GM19025 (cell line): Measurements from ENCODE around the gene SMPD4.
A peak's percentile ranks its signal among the peaks of the same experiment; 100 is the strongest.
"Not testable (repeated sequence)": the region's sequence is repeated elsewhere in the genome, so short reads cannot be mapped to it uniquely, and the experiment has no call there.

Source experiments
- ATAC-seq: cut with Tn5 transposase; IDR thresholded peaks from one replicate; pipeline ENCODE4 v1.9.1; 2021; ENCODE audit warnings: mild to moderate bottlenecking, low read depth, moderate library complexity; ENCODE audit not compliant: unreplicated experiment

The SMPD4 gene

DNA sequence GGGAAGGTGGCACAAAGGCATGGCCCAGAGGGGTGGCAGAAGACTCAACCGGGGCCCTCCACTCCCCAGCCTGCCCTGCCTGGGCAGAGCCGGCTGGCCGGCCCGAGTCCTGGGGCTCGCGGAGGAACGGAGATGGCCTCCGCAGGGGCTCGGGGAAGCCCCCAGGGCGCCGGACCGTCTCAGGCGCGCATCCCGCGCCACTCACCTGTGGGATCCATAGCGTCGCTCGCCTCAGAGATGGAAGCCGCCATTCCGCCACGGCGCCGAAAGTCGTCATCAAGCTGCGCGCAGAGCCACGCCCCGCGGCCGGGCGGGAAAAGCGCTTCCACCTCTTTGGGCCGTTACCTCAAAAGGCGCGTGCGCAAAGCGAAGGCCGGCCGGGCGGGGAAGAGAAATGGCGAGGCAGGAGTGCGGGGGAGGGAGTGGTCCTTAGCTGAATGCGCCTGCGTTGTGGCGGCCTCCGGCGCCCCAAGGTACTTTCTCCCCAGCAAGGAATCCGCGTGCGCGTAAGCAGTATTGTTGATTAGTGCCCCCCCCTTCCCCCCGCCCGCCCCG lies at the start of gene SMPD4:
Gene SMPD4, minus strand, starts transcription at position 278 of the 555 bp plus-strand sequence. CDS start 5,010 bp downstream, outside the sequence.
- peak; percentile 45 for ATAC-seq

- ATAC-seq: not testable (repeated sequence)
Observed at GRCh38 chr2:130230907-130231306, 49.5 kb upstream of the SMPD4 start.

GRCh38 chr2:130230376-130230775 lies 49.0 kb upstream of the SMPD4 start:
- not testable (repeated sequence) for ATAC-seq

DNA sequence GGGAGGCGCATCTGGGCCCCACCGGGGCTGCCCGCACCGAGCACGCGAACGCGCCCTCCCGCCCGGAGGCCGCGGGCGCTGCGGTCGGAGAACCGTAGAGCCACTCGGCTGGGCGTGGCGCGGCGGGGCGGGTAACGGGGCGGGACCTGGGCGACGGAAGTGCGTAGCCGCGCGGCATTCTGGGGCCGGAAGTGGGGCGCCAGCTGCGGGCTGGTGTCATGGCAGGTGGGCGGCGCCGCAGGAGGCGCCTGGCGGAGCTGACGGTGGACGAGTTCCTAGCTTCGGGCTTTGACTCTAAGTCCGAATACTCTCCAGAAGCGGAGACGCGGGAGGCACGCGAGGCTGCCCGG lies 47.7 kb upstream of the SMPD4 start:
- ATAC-seq: not testable (repeated sequence)

- ATAC-seq: not testable (repeated sequence)
Observed at GRCh38 chr2:130228467-130229160, 47.2 kb upstream of the SMPD4 start.

- not testable (repeated sequence) for ATAC-seq
Observed at GRCh38 chr2:130228005-130228404, 46.6 kb upstream of the SMPD4 start.

- peak; percentile 78 for ATAC-seq
Observed at GRCh38 chr2:130222523-130222922, 41.1 kb upstream of the SMPD4 start.

- not testable (repeated sequence) for ATAC-seq
Observed at GRCh38 chr2:130220505-130220904, 39.1 kb upstream of the SMPD4 start.

DNA sequence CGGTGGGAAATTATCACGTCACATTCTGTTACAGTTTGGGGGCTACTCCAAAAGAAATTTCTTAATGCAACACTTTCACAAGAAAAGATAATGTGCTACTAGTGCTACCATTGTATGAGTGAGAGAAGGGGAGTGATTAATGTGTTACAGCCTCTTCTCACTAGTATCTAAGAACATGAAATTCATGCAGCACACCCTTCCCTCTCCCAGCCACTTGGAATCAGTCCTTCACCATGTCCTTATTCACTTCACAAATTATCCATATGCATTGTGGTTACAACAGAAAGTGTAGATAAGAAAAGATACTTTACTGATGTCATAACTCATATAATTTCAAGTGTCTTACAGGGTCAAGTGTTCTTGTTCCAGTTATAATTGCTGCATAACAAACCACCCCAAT lies 37.7 kb upstream of the SMPD4 start:
- not testable (repeated sequence) for ATAC-seq

DNA sequence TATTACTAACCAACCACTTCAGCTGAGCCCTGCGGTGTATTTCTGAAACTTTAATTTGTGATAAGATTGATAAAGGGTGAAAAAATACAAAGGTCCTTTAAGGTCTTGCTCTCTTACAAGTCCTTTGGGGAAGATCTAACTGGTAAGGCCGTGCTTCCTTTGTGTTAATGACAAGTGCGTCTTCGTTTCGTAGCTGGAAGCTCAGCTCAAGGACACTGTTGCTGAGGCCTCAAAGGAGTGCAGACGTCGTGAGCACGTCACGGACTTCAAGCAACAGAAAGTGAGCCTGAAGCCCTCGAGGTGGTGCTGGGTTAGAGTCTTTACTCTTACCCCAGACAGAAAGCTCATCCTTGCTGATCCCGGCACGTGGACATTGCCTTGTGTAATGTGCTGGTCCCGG lies 25.6 kb upstream of the SMPD4 start:
- not testable (repeated sequence) for ATAC-seq

DNA sequence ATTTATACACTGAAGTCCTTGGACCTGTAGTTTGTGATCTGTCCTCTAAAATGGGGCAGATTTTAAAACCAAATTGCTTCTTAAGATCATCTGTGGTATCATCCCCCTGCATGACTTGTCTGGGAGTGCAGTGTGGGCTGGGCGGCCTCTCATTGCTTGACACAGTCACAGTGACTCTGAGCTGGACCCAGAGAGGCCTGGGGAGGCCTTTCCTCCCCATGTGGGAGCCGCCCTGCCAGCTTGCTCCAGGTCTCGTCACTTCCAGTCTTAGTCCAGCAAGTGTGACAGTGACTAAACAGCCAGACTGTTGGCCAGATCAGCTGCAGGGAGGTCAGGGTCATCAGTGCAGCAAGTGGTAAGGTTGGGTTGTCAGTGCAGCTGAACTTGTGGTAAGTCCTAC lies 21.7 kb upstream of the SMPD4 start:
- not testable (repeated sequence) for ATAC-seq

DNA sequence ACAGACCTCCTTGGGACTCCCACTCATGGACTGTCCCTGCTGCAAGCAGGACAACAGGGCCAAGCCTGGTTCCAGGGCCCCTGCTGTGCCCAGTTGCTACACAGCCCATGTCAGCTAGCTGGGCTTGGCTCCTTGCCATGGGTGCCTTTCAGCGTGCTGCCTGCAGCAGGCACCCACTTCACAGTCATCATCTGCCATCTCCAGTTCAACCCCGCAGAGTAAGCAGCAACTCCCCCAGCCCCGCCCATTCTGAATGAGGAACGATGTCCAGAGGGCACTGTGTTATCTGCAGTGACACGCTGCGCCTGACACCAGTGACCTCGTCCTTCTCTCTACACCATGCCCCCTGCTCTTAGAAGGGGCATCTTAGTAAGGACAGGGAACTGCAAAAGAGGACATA lies 21.1 kb upstream of the SMPD4 start:
- ATAC-seq: not testable (repeated sequence)

GRCh38 chr2:130198343-130198742 lies 16.9 kb upstream of the SMPD4 start, which contains the start of gene TUBA3E:
Gene TUBA3E, minus strand, starts transcription at chr2:130198439. Its CDS starts 79 bp downstream, at chr2:130198360.
- ATAC-seq: no peak

DNA sequence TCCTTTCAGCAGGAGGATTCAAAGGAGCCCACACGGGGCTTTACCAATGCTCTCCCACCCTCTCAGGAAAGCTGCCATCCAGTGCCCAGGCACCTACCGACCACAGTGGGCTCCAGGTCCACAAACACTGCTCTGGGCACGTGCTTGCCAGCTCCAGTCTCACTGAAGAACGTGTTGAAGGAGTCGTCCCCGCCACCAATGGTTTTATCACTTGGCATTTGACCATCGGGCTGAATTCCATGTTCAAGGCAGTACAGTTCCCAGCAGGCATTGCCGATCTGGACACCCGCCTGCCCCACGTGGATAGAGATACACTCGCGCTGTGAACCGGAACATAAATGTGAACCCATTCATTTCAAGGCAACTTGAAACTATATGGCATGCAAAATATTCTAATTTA lies 14.7 kb upstream of the SMPD4 start:
- ATAC-seq: not testable (repeated sequence)

- not testable (repeated sequence) for ATAC-seq
Observed at GRCh38 chr2:130195089-130195635, 13.8 kb upstream of the SMPD4 start.

DNA sequence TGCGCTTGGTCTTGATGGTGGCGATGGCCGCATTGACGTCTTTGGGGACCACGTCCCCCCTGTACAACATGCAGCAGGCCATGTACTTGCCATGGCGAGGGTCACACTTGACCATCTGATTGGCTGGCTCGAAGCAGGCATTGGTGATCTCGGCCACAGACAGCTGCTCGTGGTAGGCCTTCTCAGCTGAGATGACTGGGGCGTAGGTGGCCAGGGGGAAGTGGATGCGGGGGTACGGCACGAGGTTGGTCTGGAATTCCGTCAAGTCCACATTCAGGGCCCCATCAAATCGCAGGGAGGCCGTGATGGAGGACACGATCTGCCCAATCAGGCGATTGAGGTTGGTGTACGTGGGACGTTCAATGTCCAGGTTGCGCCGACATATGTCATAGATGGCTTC lies 12.4 kb upstream of the SMPD4 start:
- not testable (repeated sequence) for ATAC-seq

- ATAC-seq: not testable (repeated sequence)
Observed at GRCh38 chr2:130192451-130192850, 11.0 kb upstream of the SMPD4 start.

DNA sequence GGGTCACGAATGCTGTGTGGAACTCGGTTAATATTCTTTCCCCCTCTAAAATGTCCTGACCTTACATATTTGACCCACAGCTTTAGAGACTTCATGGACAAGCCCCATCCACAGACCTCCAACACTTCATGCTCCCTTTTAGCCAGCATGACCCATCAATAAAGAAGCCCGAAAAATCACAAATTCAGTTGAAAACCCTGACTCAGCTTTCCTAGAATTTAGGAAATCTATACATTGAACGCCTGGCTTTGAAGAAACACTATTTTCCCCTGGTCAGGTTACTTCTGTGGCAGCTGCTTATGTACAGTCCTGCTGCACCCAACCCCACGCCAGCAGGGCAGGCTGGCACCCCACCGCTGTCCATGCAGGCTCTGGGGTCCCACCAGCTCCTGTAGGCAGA lies 9.9 kb upstream of the SMPD4 start:
- ATAC-seq: not testable (repeated sequence)

DNA sequence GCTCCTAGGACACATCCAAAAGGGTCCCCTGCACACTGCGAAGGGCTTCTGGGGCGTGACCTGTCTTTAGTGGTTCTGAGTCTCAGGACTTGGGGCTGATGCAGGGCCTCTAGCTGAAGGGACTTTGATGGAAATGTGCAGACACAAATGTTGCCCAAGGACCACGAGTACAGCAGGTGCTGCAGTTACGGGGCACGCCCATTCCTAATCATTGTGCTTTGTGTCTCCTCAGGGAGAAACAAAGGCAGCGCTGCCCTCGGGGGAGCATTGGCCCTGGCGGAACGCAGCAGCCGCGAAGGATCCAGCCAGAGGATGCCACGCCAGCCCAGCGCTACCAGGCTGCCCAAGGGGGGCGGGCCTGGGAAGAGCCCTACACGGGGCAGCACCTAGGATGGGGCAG lies 8.8 kb upstream of the SMPD4 start:
- no peak for ATAC-seq

DNA sequence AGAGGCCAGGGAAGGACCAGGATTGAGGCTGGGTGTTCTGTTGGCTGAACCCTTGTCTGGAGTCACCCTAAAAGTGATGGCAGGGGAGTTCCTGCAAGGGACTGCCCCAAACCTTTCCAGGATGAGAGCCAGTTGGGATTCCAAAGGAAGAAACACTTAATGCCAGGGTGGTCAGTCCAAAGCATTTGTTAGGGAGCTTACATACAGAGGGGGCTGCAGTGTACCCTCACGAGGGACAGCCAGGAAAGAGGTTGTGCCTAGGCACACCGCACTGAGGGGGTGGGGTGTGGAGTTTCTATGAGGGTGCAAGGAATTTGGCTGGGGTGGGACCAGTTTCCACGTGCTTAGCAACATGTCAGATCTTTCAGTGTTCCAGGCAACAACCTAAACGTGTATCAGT lies 7.6 kb upstream of the SMPD4 start:
- ATAC-seq: not testable (repeated sequence)

- not testable (repeated sequence) for ATAC-seq
Observed at GRCh38 chr2:130187859-130188792, 6.7 kb upstream of the SMPD4 start.
